Activated CD4-positive, alpha-beta T cell treated with anti-CD3 and anti-CD28 coated beads, Interleukin-10, Interleukin-2, amounts not matched to agents 100 ng/mL and 50 ng/mL, durations not matched to agents 16 hours and 8 hours (primary cell): Measurements from ENCODE around the gene RUNX1.
A peak's percentile ranks its signal among the peaks of the same experiment; 100 is the strongest.

Experiments used
- DNase-seq: peaks from one replicate; pipeline ENCODE4 v3.0.0-alpha.2; 2020

Gene RUNX1

DNA sequence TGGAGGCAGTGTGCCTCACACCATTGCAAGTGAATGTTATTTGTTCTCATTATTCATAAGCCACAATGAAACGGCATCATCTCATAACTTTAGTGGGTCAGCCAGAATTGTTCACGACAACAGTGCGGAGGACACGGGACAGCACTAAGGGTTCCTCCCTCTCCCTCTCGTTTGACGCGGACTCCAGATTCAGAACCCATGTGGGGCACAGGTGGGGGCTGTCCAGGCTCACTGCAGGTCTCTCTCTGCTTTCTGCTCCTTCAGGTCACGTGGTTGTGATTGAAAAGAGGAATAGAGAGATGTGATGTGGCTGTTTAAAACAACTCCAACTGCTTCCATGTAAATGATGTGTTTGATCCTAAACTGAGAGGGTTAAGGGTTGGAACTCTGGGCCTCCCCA, 13.5 kb downstream of the RUNX1 start:
- DNase-seq, result no peak

DNA sequence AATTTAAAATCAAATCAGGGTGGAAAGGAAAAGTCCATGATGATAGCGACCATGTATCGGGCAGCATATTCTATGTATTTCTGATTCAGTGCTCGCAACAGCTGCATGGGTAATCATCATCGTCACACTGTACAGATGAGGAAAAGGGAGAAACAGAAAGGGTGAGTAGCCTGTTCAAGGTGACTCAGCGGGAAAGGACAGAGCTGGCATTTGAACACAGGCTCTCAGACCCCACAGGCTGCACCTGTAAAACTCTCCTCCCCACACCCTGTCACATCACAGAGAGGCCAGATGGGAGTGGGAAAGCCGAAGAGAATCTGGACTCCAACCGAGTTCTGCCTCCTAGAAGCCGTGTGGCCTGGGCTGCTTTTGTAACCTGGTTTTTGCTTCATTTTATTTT, 14.0 kb downstream of the RUNX1 start:
- DNase-seq, result no peak

DNA sequence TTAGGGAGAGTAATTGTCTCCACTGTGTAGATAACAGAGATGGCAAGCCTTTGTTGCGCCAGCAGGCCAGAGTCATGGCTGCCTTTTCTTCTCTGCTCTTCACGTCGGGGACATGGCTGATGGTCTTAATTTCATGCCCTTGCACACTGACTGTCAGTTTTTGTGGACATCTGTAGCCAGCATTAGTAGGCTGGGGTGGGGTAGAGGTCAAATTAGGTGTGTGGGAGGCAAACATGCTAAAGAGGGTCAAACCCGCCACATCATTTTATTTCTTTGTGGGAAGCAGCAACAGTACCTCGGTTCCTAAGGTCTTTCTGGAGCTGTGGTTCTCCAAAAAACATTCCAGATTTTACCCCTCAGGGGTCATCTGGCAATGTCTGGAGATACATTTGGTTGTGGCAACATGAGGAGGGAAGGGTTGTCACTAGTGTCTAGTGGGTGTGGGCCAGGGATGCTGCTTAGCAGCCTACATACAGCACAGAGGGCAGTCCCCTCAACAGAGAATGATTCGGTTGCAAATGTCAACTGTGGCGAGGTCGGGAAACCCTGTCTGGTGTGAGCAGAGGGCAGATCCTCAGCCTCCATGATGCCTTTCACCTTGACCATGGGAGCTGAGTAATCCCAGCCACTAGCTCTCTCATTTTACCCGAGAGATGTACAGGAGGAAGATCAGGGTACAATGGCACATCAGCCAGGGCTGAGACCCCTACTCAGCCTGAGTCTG, 14.7 kb downstream of the RUNX1 start:
- DNase-seq, result no peak

GRCh38 chr21:35032474-35033263, 16.4 kb downstream of the RUNX1 start:
- DNase-seq, result no peak

- DNase-seq, result no peak
Measured at GRCh38 chr21:35028451-35028978, 20.6 kb downstream of the RUNX1 start.

GRCh38 chr21:35027563-35028450, 21.3 kb downstream of the RUNX1 start:
- DNase-seq, result no peak

- peak; percentile 92 for DNase-seq
Measured at GRCh38 chr21:35026617-35027562, 22.2 kb downstream of the RUNX1 start.

DNA sequence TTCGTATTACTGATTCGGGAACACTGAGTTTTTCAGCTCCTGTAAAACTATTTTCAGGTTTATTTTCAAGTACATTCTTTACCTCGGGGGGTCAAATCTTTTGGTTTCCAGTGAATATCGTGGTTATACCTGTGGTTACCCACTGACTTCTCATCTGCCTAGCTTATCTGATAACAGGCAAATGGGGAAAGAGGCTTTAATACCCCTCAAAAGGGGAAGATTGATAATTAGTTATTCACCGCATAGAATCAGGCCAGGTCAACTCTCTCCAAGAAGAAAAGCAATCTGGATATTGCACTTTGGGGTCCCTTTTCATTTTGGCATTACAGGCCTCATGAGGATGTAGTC, 23.0 kb downstream of the RUNX1 start:
- DNase-seq, result no peak

GRCh38 chr21:35025206-35026152, 23.6 kb downstream of the RUNX1 start:
- DNase-seq, result no peak

DNA sequence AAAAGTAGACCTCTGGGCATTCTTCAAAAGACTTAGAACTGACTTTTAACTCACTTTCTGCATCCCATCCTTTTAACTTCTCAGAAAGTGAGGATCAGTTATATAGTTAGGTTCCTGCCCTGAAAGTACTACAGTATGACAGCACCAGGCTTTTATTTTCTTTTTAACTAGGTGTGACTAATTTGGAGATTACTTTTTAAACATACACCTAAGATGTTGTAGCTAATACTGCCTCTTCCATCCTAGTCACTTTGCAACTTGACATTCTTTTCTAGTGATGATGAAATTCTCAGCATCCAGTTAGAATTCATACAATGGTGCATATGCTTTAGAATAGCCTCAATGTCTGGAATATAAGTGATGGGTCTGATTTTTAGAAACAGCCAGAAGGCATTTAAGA, 24.6 kb downstream of the RUNX1 start:
- DNase-seq, result peak; percentile 74

GRCh38 chr21:35024071-35024420, 25.1 kb downstream of the RUNX1 start:
- DNase-seq, result no peak

DNA sequence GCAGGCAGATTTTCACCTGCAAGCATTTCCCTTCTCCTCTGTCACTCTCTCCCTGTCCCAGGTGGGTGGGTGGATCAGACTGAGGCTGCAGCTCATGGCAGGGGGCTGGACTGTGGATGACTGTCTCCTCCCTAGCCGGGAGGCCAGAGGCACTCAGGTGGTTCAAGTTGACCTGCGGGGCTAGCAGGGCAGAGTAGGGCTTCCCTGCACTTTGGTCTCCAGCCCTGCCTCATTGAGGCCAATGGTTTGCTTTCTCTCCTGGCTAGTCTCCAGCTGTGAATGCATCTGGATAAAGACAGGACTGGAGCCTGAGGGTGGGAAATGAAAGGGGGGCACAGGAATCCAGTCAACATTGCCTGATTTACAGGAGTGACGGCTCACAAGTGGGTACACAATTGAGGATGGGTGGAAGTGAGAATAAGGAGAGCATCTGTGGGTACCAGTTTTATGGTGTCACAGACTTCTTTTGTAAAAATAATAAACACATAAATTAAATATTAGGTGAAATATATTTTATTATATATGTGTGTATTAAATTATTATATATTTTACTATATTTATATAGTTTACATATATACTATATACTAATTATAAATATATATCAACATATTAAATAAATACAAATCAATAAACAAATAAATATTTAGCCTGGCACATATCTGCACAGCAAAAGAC, 25.6 kb downstream of the RUNX1 start:
- DNase-seq, result no peak

DNA sequence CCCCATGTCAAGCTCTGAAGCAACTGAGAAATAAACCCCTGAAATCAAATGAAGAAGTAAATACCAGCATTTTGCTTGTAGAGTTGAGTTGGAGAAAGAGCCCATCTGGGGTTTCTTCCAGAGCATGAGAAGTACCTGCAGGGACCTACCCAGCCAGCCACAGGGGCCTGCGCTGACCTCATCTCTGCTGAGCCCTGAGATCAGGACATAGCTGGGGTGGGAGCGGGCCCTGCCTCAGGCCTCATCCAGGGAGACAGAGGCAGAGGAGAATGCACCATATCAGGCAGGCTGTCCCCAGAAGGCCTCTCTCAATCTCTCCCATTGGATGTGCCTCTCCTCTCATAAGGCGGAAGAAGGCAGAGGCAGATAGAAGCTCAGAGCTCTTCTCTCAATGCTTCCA, 27.6 kb downstream of the RUNX1 start:
- DNase-seq, result no peak

GRCh38 chr21:35020902-35021301, 28.2 kb downstream of the RUNX1 start:
- no peak for DNase-seq

- no peak for DNase-seq
Measured at GRCh38 chr21:35020436-35020835, 28.7 kb downstream of the RUNX1 start.

DNA sequence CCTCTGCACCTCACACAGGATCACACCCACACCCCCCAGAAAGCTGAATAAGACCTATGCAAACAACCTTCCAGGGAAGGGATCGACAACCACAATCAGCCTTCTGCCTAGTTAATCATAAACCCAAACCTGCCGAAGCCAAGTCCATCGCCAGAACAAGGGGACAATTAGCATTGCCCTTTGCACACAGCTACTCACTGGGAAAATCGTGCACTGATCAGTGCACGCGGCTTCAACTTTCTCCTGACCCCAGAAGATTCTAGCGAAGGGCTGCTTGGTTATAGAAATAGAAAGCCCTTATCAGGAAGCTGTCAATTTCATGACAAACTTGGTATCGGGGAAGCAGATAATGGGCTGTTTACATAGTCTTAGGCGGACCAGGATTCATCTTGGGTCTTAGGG, 29.5 kb downstream of the RUNX1 start:
- no peak for DNase-seq

GRCh38 chr21:35017256-35017655, 31.8 kb downstream of the RUNX1 start:
- no peak for DNase-seq

GRCh38 chr21:35016517-35017188, 32.4 kb downstream of the RUNX1 start:
- DNase-seq, result no peak

- no peak for DNase-seq
Measured at GRCh38 chr21:35016071-35016470, 33.0 kb downstream of the RUNX1 start.
